Lung (tissue), 12 donors: ENCODE measurements around the gene RAPGEF1. TPM values are rescaled to one million over a fixed set of nuclear protein-coding genes. Genes with fewer than 3 reads are reported as not detected.

Experiments used
- ATAC-seq: fragments of 200-7000 bp; cut with Tn5 transposase; one replicate; pipeline ENCODE4 v1.9.1; 2020; ENCODE audit warnings: moderate number of reproducible peaks; ENCODE audit not compliant: insufficient read depth, low FRiP score
- DNase-seq, 3 donors: peaks; one replicate each; pipeline ENCODE4 v3.0.0-alpha.2; 2013 to 2017
- H3K27ac ChIP-seq, 2 donors: one replicate each; pipeline ENCODE4 v1.5.1; 2013; ENCODE audit warnings: mild to moderate bottlenecking in 2 of 2, moderate library complexity in 2 of 2, control low read depth in 1 of 2, inconsistent platforms in 1 of 2, low read depth in 1 of 2, low read length in 1 of 2
- H3K27me3 ChIP-seq, 3 donors: one replicate each; pipeline ENCODE4 v1.5.1; 2013; ENCODE audit warnings: low read length in 2 of 3; ENCODE audit not compliant: control insufficient read depth in 3 of 3, insufficient read depth in 3 of 3
- H3K36me3 ChIP-seq, 4 donors: one replicate each; pipeline ENCODE4 v1.5.1; 2013; ENCODE audit warnings: low read length in 4 of 4, mild to moderate bottlenecking in 1 of 4, moderate library complexity in 1 of 4; ENCODE audit not compliant: control insufficient read depth in 4 of 4, insufficient read depth in 4 of 4
- H3K4me1 ChIP-seq, 5 donors: one replicate each; pipeline ENCODE4 v1.5.1; 2013; ENCODE audit warnings: low read length in 5 of 5, mild to moderate bottlenecking in 2 of 5, moderate library complexity in 1 of 5; ENCODE audit not compliant: control insufficient read depth in 5 of 5, insufficient read depth in 5 of 5
- H3K4me3 ChIP-seq: one replicate; pipeline ENCODE4 v1.5.1; 2013; ENCODE audit warnings: mild to moderate bottlenecking, control low read depth, moderate library complexity
- H3K9ac ChIP-seq, 2 donors: one replicate each; pipeline ENCODE4 v1.5.1; 2013; ENCODE audit warnings: low read length in 2 of 2, control low read depth in 1 of 2; ENCODE audit not compliant: insufficient read depth in 1 of 2
- H3K9me3 ChIP-seq, 4 donors: one replicate each; pipeline ENCODE4 v1.5.1; 2013; ENCODE audit warnings: low read length in 3 of 4, mild to moderate bottlenecking in 1 of 4, moderate library complexity in 1 of 4; ENCODE audit not compliant: control insufficient read depth in 4 of 4, insufficient read depth in 3 of 4
- WGBS, 2 donors: extraction: QIAGEN DNeasy Blood & Tissue Kit; methylation state at CpG; one replicate each; pipeline ENCODE4 v1.1.7; 2013; 5-methylcytosine and 5-hydroxymethylcytosine counted together
- polyA plus RNA-seq, 2 donors: library from polyadenylated mRNA; stranded (reverse); fragments of 200-250 nt; gene quantifications; one replicate each; pipeline ENCODE4 v1.2.1, GENCODE V29; 2013
- total RNA-seq, 2 donors: library from RNA; depleted of rRNA in 1 of 2; stranded (reverse); fragments of >200 nt in 1 of 2; gene quantifications; one replicate each; pipeline ENCODE4 v1.2.1, GENCODE V29; 2014 to 2021
- TF ChIP-seq, protein P1 (sequence below): IDR thresholded peaks from 2 replicates; pipeline ENCODE4 v1.5.1; 2012; ENCODE audit warnings: mild to moderate bottlenecking; ENCODE audit errors: control extremely low read depth, extremely low read depth
- donor health status: control.
- donor health status: control.
- donor health status: Bipolar disorder and iron deficiency.
- donor health status: healthy.
- donor health status: DM: yes; HTN: yes; CAD: no.

RAPGEF1 gene
- total and polyA plus RNA-seq, 4 donors, result 38.9 to 134 (median 55.1) TPM

DNA sequence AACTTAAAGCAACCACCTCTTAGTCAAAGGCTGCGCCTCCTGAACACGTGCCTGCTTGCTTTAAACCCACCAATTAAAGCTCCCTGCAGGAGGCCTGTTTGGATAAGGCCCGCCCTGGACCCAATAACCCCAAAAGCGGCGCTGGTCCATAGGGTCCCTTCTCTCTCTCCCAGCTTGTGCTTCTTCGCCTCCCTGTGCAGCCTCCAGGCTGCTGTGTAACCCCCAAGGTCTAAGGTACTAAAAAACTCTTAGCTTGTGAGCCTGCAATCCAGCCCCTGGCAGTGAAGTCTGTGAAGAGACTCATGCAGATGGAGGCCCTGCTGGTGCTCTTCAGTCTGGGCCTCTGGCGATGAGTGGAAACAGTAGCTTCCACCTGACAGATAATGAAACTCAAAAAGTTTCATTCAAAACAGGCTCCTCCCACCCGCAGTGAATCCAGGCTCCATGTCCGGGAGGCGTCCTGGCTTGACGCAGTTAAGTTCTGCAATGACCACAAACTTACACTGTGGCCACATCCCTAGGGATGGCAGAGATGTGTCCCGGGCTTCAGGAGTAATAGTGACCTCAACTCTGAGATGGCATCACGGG is 97.3 kb downstream of the RAPGEF1 start:
- H3K9me3 ChIP-seq, result no peaks in the 10 kb centered on the region
- peaks cover 0 to 11% (median 5%) of the 10 kb centered on the region in 5 donors for H3K4me1 ChIP-seq
- peaks cover 0 to 43% (median 5%) of the 10 kb centered on the region in 4 donors for H3K36me3 ChIP-seq
- no peak overlapping the region for H3K4me3 ChIP-seq
- no peak overlapping the region for H3K9ac ChIP-seq
- no peaks in the 10 kb centered on the region for H3K27me3 ChIP-seq
- no peak overlapping the region for H3K27ac ChIP-seq
- WGBS, 2 donors, result 90 to 95% methylated on average over 13 of the region's 13 CpGs
- DNase-seq (no peak), ATAC-seq (no peak)
- TF ChIP-seq, protein P1, sequence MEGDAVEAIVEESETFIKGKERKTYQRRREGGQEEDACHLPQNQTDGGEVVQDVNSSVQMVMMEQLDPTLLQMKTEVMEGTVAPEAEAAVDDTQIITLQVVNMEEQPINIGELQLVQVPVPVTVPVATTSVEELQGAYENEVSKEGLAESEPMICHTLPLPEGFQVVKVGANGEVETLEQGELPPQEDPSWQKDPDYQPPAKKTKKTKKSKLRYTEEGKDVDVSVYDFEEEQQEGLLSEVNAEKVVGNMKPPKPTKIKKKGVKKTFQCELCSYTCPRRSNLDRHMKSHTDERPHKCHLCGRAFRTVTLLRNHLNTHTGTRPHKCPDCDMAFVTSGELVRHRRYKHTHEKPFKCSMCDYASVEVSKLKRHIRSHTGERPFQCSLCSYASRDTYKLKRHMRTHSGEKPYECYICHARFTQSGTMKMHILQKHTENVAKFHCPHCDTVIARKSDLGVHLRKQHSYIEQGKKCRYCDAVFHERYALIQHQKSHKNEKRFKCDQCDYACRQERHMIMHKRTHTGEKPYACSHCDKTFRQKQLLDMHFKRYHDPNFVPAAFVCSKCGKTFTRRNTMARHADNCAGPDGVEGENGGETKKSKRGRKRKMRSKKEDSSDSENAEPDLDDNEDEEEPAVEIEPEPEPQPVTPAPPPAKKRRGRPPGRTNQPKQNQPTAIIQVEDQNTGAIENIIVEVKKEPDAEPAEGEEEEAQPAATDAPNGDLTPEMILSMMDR, result no peak

DNA sequence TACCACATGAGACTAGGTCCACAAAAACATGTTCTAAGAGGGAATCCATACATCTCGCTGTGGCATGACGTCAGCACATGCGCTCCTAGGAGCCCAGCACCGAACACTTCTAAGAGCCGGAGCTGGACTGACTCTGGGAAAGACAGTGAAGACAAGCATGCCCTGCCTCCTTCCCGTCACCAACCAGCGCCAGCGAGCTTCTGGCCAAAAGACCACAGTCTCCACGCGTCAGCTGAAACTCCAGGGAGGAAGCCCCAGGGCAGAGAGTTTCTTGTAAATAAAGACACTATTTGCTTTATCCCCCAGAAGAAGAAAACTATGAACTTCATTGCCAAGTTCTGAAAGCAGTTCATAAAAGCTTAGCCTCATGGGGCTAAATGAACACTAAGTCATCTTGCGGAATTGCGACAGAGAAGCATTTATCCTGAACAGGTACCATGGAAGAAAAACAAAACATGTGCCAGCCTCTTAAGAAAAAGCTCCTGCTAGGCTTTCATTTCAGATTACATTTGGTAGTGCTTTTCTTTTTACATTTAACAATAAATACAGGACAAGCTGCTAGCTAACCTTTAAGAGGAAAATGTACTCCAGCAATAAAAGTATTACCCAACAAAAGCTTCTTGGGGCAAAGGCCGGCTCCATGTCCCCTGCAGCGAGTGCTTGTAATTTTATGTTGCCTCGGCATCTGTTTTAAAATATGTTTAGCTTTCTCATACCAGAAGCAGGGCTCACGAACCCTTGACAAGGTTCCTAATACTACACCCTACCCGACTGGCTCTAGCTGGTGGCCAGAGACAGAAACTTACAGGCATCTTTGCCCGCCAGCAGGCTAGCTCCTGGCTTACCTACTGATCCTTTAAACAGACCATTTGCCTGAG is 98.0 kb downstream of the RAPGEF1 start:
- 79 to 84% methylated on average over 18 of the region's 18 CpGs for WGBS, 2 donors
- no peak overlapping the region for H3K4me3 ChIP-seq
- peaks cover 0 to 11% (median 5%) of the 10 kb centered on the region in 5 donors for H3K4me1 ChIP-seq
- TF ChIP-seq, protein P1, result no peak
- DNase-seq (peak; percentile 35 to 70 (median 66)), ATAC-seq (no peak)
- peaks cover 0 to 38% (median 3%) of the 10 kb centered on the region in 4 donors for H3K36me3 ChIP-seq
- no peaks in the 10 kb centered on the region for H3K27me3 ChIP-seq
- no peaks in the 10 kb centered on the region for H3K9me3 ChIP-seq
- peak overlapping the region in 1 of 2 donors; percentile 41 for H3K27ac ChIP-seq
- H3K9ac ChIP-seq, result no peak overlapping the region

DNA sequence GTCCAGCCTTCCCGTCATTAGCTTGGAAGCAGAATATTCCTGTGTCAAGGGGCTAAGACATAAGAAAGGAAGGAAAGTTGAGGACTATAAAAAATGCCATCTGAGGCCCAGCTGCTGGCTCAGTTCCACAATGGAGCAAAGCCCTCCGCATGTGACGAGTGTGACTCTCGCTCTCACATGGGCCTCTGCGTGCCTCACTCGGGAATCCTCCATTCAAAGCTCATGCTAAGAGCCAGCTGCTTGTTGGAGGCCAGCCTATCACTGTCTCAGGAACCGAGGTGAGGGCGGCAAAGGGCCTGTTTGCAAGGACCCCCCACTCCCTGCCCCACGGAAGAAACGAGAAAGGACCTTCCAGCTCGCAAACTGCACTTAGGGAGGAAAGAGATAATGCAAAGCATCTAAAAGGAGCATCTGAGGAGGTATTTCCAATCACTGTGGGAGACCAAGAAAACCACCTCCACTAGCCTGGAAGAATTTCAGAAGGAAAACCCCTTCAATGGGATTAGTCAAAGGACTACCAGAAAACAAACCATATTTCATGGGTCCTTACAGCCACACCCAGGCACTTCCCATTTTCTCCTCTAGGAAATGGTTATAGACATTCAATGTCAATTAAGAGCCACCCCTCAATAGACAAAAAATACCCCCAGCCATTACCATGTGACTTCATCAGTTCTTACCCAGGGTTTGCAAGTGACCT is 99.3 kb downstream of the RAPGEF1 start:
- no peaks in the 10 kb centered on the region for H3K9me3 ChIP-seq
- H3K27me3 ChIP-seq, result no peaks in the 10 kb centered on the region
- 87 to 88% methylated on average over 11 of the region's 11 CpGs for WGBS, 2 donors
- H3K27ac ChIP-seq, result peak overlapping the region in 1 of 2 donors; percentile 41
- TF ChIP-seq, protein P1, result no peak
- DNase-seq, result peak in 2 of 3 donors; percentile 29 to 51
- peaks cover 0 to 11% (median 9%) of the 10 kb centered on the region in 5 donors for H3K4me1 ChIP-seq
- peaks cover 0 to 31% (median 3%) of the 10 kb centered on the region in 4 donors for H3K36me3 ChIP-seq
- H3K9ac ChIP-seq, result no peak overlapping the region
- ATAC-seq, result no peak
- no peak overlapping the region for H3K4me3 ChIP-seq
